ENCODE results near the gene TMOD3. TPM values are rescaled to one million over a fixed set of nuclear protein-coding genes. Genes with fewer than 3 reads are reported as not detected.
"Not testable (repeated sequence)": the region's sequence is repeated elsewhere in the genome, so short reads cannot be mapped to it uniquely, and the experiment has no call there.

Gene TMOD3
- polyA plus RNA-seq = 23.4 TPM

DNA sequence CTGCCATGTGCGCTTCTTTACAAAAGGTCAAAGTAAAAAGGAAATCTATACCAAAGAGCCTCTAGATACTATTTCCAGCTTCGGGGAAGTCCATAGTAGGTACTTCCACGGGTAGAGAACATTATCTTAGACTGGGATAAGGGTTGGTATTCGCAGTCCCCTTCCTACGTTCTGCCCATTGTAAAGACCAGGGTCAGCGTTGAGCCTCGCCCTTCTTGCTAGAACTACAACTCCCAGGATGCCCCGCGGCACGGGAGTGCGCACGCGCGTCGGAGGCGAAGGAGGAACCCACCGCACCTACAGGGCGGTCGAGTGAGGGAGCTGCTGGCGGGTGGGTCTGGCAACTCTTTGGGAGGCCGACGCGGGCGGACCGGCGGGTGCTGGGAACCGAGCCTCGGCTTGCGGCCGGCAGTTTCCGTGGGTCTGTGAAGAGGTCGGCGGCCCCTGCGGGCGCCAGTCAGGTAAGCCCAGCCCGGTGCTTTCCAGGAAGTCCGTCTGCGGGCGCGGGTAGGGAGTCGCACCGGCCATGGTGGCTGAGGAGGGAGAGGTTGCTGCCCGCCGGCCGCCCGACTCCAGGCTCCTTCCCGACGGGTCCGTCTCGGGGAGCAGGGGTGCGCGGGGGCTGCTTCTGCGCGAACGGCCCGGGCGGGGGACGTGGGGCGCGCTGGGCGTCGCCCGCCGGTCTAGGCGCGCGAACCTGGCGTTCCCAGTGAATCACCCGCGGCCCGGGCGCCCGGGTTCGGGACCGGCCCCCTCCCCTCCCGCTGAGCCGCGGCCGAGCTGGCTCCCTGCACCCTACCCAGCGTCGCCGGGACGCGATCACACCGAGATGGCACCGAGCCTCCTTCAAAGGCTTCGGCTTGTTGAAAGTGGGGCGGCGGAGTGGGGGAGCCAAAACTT, at the start of gene TMOD3:
TMOD3 (plus strand) TSS at position 278 of the 900 bp plus-strand sequence. CDS start 33,232 bp downstream, outside the sequence.
- peak within 1 kb of the TSS; percentile 86 to 93 (median 89) for H3K27ac Mint-ChIP-seq
- peak within 1 kb of the TSS; percentile 90 to 98 (median 96) for H3K4me3 Mint-ChIP-seq
- no peaks in the 10 kb centered on the region for H3K9me3 Mint-ChIP-seq
- H3K36me3 Mint-ChIP-seq = no peaks in the 10 kb centered on the region
- H3K27me3 Mint-ChIP-seq = no peaks in the 10 kb centered on the region
- peaks cover 19 to 40% (median 33%) of the 10 kb centered on the region in 3 donors for H3K4me1 Mint-ChIP-seq

DNA sequence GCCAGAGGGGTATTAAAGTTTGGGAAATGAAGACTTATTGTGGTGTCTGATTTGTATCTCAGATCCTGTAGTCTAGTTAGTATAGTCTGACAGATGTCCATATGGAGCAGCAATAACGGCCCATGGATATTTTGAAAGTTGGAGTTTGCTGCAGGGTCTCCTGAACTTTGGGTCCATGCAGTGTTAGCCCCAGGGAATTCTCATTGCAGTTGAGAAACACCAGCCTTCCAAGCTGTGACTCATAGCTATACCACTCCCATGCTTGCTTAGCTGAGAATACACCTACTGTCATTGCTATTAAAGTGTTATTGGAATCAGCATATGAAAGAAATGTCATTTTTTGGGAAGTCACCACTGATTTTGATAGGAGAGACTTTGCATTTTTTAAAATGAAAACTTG, 48.8 kb upstream of the TMOD3 start:
- H3K9me3 Mint-ChIP-seq = no peaks in the 10 kb centered on the region
- peaks cover 16% of the 10 kb centered on the region for H3K36me3 Mint-ChIP-seq
- no peaks in the 10 kb centered on the region for H3K27me3 Mint-ChIP-seq
- H3K4me3 Mint-ChIP-seq = no peak overlapping the region
- H3K4me1 Mint-ChIP-seq = peaks cover 0 to 7% (median 6%) of the 10 kb centered on the region in 3 donors
- no peak overlapping the region for H3K27ac Mint-ChIP-seq

DNA sequence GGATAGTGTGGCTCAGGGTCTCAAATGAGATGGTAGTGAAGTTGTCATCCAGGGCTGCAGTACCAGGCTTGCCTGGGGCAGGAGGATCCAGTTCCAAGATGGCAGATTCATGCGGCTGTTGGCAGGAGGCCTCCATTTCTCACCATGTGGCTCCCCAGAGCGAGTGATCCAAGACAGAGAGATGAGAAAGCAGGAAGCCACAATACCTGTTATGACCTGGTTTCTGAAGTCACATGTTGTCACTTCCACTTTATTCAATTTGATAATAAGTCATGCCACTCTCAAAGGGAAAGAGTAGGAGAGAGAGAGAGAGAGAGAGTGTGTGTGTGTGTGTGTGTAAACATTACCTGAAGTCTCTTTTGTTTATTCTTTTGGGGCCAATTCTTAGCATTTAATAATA, 47.9 kb upstream of the TMOD3 start:
- Mint-ChIP-seq H3K4me3 (no peak overlapping the region), H3K27ac (no peak overlapping the region), H3K9me3 (no peaks in the 10 kb centered on the region), H3K4me1 (peaks cover 0 to 2% (median 0%) of the 10 kb centered on the region in 3 donors), H3K36me3 (peaks cover 10% of the 10 kb centered on the region), H3K27me3 (no peaks in the 10 kb centered on the region)

- no peaks in the 10 kb centered on the region for H3K4me1 Mint-ChIP-seq
- H3K27ac Mint-ChIP-seq = no peak overlapping the region
- H3K4me3 Mint-ChIP-seq = no peak overlapping the region
- peaks cover 10% of the 10 kb centered on the region for H3K36me3 Mint-ChIP-seq
- H3K27me3 Mint-ChIP-seq = no peaks in the 10 kb centered on the region
- no peaks in the 10 kb centered on the region for H3K9me3 Mint-ChIP-seq
These were observed 47.0 kb upstream of the TMOD3 start for GRCh38 chr15:51782357-51782896.

GRCh38 chr15:51783967-51784366, 45.5 kb upstream of the TMOD3 start:
- H3K36me3 Mint-ChIP-seq = peaks cover 13% of the 10 kb centered on the region
- no peaks in the 10 kb centered on the region for H3K9me3 Mint-ChIP-seq
- H3K4me3 Mint-ChIP-seq = no peak overlapping the region
- no peak overlapping the region for H3K27ac Mint-ChIP-seq
- no peaks in the 10 kb centered on the region for H3K4me1 Mint-ChIP-seq
- H3K27me3 Mint-ChIP-seq = no peaks in the 10 kb centered on the region

- H3K36me3 Mint-ChIP-seq = peaks cover 13% of the 10 kb centered on the region
- H3K27ac Mint-ChIP-seq, H3K4me1 Mint-ChIP-seq, H3K4me3 Mint-ChIP-seq, H3K9me3 Mint-ChIP-seq, H3K27me3 Mint-ChIP-seq: not testable (repeated sequence)
These were observed 42.3 kb upstream of the TMOD3 start for GRCh38 chr15:51787130-51787529.

GRCh38 chr15:51792474-51792873, 37.0 kb upstream of the TMOD3 start:
- not testable (repeated sequence) for H3K4me1 Mint-ChIP-seq, H3K27me3 Mint-ChIP-seq, H3K4me3 Mint-ChIP-seq, H3K9me3 Mint-ChIP-seq, H3K27ac Mint-ChIP-seq
- H3K36me3 Mint-ChIP-seq = peaks cover 11% of the 10 kb centered on the region

DNA sequence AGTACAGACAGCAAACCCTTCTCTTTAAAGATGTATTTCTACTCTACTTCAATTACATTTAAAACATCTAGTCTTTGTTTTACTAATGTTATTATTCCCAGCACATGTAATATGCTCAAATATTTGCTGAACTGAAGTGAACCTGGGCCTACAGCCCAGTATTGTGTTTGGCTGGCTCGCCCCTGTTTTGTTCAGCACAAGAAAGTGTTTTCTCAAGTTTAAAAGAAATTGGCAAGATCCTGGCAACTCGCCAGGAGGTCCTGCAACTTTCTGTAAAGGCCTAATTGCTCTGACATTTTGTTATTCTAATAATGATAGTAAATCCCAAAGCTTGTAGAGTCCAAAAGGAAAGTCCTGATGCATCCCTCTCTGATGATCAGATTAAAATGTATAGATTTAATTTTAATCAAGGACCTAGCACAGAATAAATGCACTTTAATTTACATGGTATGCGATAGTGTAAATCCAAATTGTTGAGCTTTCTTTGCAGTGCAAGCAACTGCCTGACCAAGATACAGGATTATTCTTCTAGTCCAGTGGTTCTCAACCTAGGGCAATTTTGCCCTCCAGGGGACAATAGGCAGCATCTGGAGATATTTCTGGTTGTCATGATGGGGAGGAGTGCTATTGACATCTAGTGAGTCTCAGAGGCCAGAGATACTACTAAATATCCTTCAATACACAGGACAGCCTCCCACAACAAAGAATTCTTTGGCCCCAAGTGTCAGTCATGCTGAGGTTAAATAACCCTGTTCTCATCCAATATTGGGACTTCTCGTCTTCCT, 35.7 kb upstream of the TMOD3 start:
- H3K4me1 Mint-ChIP-seq = peaks cover 0 to 3% (median 0%) of the 10 kb centered on the region in 3 donors
- peak overlapping the region in 1 of 3 donors; percentile 31 for H3K27ac Mint-ChIP-seq
- H3K36me3 Mint-ChIP-seq = peaks cover 11% of the 10 kb centered on the region
- peaks cover 0 to 7% (median 1%) of the 10 kb centered on the region in 3 donors for H3K9me3 Mint-ChIP-seq
- H3K4me3 Mint-ChIP-seq = no peak overlapping the region
- H3K27me3 Mint-ChIP-seq = no peaks in the 10 kb centered on the region

DNA sequence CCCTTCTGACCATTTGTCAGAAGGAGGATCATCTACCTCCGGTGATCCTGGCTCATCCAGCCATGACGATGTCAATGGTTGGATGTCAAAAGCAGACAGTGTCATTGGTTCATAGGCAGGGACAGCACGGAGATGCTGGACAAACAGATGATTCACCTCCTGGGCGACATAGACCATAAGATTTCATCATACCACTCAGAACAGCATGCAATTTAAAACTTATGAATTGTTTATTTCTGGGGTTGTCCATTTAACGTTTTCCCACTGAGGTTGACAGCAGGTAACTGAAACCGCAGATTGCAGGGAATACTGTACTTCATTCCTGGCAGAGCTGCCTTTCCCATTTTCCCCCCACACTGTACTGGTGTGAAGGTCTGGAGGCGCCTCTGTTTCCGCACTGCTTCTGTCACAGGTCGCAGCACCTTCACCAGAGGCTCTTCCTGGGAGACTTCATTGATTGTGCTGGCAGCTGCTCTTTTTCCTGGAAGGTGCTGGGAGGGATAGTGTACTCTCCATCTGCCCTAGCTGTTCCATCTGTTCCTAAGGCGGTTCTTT, 32.5 kb upstream of the TMOD3 start:
- peaks cover 0 to 3% (median 0%) of the 10 kb centered on the region in 3 donors for H3K9me3 Mint-ChIP-seq
- peaks cover 9% of the 10 kb centered on the region for H3K36me3 Mint-ChIP-seq
- no peak overlapping the region for H3K27ac Mint-ChIP-seq
- H3K4me1 Mint-ChIP-seq = peaks cover 4 to 5% (median 4%) of the 10 kb centered on the region in 3 donors
- H3K27me3 Mint-ChIP-seq = no peaks in the 10 kb centered on the region
- H3K4me3 Mint-ChIP-seq = no peak overlapping the region

DNA sequence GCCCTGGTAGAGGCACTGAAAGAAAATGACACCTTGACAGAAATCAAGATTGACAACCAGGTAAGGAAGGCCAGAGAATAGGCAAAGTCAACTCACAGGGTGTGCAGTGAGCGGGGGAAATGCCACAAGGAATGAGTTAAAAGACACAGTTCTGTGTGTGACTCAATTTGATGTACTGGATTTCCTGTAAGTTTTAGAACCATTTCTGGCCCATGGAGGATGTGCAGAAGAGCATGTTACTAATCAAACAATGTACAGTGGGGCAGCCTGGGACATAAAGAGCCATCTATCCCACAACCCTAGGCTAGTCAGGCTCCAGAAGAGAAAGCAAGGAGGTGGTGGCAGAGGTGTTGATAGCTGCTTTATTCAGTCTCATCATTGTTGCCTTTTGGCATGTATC, 31.2 kb upstream of the TMOD3 start:
- Mint-ChIP-seq H3K36me3 (peaks cover 10% of the 10 kb centered on the region), H3K9me3 (no peaks in the 10 kb centered on the region), H3K4me3 (no peak overlapping the region), H3K4me1 (peaks cover 4 to 5% (median 4%) of the 10 kb centered on the region in 3 donors), H3K27ac (no peak overlapping the region), H3K27me3 (no peaks in the 10 kb centered on the region)

DNA sequence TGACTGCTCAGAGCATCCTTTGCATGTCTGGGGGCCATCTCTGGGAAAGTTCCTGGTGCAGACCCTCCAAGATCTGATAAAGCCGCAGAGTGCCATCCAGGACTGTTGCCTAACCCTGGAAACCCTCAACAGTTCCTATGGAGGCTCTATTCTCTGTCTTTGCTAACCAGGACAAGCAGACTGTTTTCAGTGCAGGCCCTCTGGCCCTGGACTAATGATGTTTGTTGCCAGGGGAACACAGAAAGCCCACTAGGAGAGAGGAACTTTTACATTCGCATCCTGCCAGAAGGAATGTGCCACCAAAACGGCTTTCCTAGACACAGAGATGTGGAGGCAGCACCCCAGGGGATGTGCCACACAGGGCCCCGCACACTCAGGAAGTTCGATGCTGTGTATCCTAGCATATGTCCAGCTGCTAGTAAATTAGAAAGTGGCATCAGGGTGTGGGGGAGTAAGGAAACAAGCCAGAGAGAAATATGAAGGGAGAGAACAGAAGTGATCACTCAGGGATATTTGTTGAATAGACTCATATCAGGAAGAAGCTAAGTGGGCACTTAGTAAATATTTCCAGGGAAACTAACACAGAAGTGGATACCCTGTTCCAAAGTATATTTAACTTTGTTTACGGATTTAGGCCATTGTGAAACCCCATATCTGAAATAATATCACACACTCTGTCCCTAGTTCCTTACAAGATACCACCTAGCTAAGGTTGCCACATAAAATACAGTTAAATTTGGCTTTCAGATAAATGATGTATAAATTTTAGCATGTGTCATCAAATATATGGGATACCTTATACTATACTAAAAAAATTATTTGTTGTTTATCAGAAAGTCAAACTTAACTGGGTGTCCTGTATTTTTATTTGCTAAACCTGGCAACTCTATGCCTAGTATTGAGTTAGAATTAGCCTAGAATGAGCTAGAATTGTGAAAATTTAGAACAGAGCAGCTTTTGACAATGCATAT, 29.9 kb upstream of the TMOD3 start:
- H3K4me1 Mint-ChIP-seq = peaks cover 4 to 5% (median 4%) of the 10 kb centered on the region in 3 donors
- H3K4me3 Mint-ChIP-seq = no peak overlapping the region
- peaks cover 9% of the 10 kb centered on the region for H3K36me3 Mint-ChIP-seq
- H3K9me3 Mint-ChIP-seq = no peaks in the 10 kb centered on the region
- H3K27me3 Mint-ChIP-seq = no peaks in the 10 kb centered on the region
- no peak overlapping the region for H3K27ac Mint-ChIP-seq

DNA sequence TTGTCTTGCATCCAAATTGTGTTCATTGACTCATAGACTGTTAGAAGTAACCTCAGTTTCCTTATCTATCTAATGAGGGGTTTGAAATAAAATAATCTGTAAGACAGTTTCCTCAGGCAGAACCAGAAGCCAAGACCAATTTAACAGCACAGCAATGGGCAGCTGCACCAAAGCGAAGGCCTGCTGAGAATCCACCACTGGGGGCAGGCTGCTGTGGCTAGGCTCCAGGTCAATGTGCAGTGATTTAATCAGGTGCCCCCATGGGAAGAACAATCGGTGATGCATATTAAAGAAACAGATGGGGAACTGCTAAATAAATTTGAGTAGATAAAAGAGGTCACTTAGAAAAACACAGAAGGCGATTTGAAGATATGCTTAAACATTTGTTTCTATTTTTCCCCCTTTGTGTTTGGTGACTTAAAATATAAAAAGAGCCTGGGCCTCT, 28.0 kb upstream of the TMOD3 start:
- H3K27me3 Mint-ChIP-seq = no peaks in the 10 kb centered on the region
- no peaks in the 10 kb centered on the region for H3K9me3 Mint-ChIP-seq
- H3K36me3 Mint-ChIP-seq = peaks cover 9% of the 10 kb centered on the region
- no peak overlapping the region for H3K4me3 Mint-ChIP-seq
- H3K4me1 Mint-ChIP-seq = peaks cover 4 to 5% (median 4%) of the 10 kb centered on the region in 3 donors
- no peak overlapping the region for H3K27ac Mint-ChIP-seq

DNA sequence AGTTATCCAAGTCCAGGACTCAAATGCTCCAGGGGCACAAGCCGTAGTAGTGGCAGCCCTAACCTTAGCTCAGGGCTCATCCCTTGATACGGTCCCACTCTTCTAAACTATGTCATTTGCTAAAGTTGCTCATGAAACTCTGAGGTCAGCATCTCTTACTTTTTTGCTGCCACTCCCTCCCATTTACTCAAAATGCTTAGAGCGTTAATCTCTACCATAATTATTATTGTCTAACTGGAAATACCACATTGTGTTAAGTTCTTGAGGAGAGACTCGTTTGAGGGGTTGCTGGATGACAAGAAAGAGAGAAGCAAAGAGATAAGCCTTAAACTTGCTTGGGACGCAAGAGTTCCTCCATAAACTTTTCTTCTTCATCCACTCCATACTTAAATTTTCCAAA, 26.9 kb upstream of the TMOD3 start:
- Mint-ChIP-seq H3K4me1 (peaks cover 4 to 5% (median 4%) of the 10 kb centered on the region in 3 donors), H3K27ac (no peak overlapping the region), H3K4me3 (no peak overlapping the region), H3K9me3 (no peaks in the 10 kb centered on the region), H3K27me3 (no peaks in the 10 kb centered on the region), H3K36me3 (peaks cover 15% of the 10 kb centered on the region)

GRCh38 chr15:51803965-51804364, 25.5 kb upstream of the TMOD3 start:
- no peaks in the 10 kb centered on the region for H3K9me3 Mint-ChIP-seq
- peaks cover 16% of the 10 kb centered on the region for H3K36me3 Mint-ChIP-seq
- peaks cover 3 to 5% (median 4%) of the 10 kb centered on the region in 3 donors for H3K4me1 Mint-ChIP-seq
- H3K4me3 Mint-ChIP-seq = no peak overlapping the region
- H3K27me3 Mint-ChIP-seq = no peaks in the 10 kb centered on the region
- H3K27ac Mint-ChIP-seq = no peak overlapping the region

All from IgD-negative memory B cell (primary cell).